ENCODE results near the gene LRRC31. TPM values are rescaled to one million over a fixed set of nuclear protein-coding genes. Genes with fewer than 3 reads are reported as not detected.

Gene LRRC31
- total and polyA plus RNA-seq, 2 experiments from 2014 or later: not detected

DNA sequence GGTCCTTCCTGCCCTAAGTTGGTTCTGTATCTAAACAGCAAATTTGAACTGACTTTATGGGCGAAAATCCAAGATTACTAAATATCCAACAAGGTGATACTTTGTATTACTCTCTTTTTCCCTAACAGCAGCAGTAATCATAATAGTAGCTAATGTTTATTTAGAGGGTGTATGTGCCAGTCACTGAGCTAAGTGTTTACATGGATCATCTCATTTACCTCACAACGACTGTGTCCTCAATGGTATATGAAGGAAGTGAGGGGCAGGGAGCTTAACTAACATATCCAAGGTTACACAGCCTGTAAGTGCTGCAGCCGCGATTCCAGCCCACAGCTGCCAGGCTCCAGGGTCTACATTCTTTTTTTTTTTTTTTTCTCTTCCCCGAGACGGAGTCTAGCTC lies 46.8 kb downstream of the LRRC31 start:
- H3K27ac Mint-ChIP-seq: no peak overlapping the region
- H3K4me1 Mint-ChIP-seq: no peaks in the 10 kb centered on the region; the same call in 2 of the 3 replicates
- Histone ChIP-seq H2AFZ (no peak overlapping the region; the same call in 1 of the 2 replicates), H3K27me3 (ENCODE audit: insufficient read depth) (no peaks in the 10 kb centered on the region), H3K4me2 (no peak overlapping the region), H3F3A (replicated peaks; ENCODE audit: low read depth) (no peaks in the 10 kb centered on the region), H4K20me1 (replicated peaks; ENCODE audit: insufficient read depth) (no peaks in the 10 kb centered on the region), H3K4me3 (no peak overlapping the region), H3K36me3 (ENCODE audit: insufficient read depth) (no peaks in the 10 kb centered on the region), H3K79me2 (replicated peaks; ENCODE audit: insufficient read depth) (no peaks in the 10 kb centered on the region), H3K4me1 (ENCODE audit: insufficient read depth) (no peaks in the 10 kb centered on the region), H3K27ac (ENCODE audit: low read depth) (no peak overlapping the region), H3K9me2 (ENCODE audit: insufficient read depth) (no peaks in the 10 kb centered on the region)
- H3K27me3 Mint-ChIP-seq (ENCODE audit: insufficient read depth, low read depth, poor library complexity): peaks cover 2% of the 10 kb centered on the region
- ATAC-seq (no peak), DNase-seq (ENCODE audit: low spot score) (no peak)
- H3K9me3 Mint-ChIP-seq: no peaks in the 10 kb centered on the region
- TF ChIP-seq EZH2phosphoT487 (IDR thresholded peaks at IDR 0.05; ENCODE audit: unreplicated experiment) (no peak), NANOG (IDR thresholded peaks at IDR 0.05; ENCODE audit: borderline replicate concordance) (no peak), JUNB (IDR thresholded peaks at IDR 0.05; ENCODE audit: unreplicated experiment) (no peak), POLR2AphosphoS5 (IDR thresholded peaks at IDR 0.05; ENCODE audit: low read depth) (no peak), EZH2 (IDR thresholded peaks at IDR 0.05; ENCODE audit: low read depth, unreplicated experiment) (no peak), ZNF331 (CRISPR knock-in tag; IDR thresholded peaks at IDR 0.05; ENCODE audit: low read depth) (no peak), STAT1 (IDR thresholded peaks at IDR 0.05; ENCODE audit: unreplicated experiment) (no peak), CREB1 (CRISPR knock-in tag; IDR thresholded peaks at IDR 0.05; ENCODE audit: low read depth) (no peak), ZNF114 (CRISPR knock-in tag; IDR thresholded peaks at IDR 0.05) (no peak), REST (IDR thresholded peaks at IDR 0.05; ENCODE audit: unreplicated experiment) (no peak)
- TF ChIP-seq, protein P1, sequence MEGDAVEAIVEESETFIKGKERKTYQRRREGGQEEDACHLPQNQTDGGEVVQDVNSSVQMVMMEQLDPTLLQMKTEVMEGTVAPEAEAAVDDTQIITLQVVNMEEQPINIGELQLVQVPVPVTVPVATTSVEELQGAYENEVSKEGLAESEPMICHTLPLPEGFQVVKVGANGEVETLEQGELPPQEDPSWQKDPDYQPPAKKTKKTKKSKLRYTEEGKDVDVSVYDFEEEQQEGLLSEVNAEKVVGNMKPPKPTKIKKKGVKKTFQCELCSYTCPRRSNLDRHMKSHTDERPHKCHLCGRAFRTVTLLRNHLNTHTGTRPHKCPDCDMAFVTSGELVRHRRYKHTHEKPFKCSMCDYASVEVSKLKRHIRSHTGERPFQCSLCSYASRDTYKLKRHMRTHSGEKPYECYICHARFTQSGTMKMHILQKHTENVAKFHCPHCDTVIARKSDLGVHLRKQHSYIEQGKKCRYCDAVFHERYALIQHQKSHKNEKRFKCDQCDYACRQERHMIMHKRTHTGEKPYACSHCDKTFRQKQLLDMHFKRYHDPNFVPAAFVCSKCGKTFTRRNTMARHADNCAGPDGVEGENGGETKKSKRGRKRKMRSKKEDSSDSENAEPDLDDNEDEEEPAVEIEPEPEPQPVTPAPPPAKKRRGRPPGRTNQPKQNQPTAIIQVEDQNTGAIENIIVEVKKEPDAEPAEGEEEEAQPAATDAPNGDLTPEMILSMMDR (conservative IDR thresholded peaks at IDR 0.05; ENCODE audit: low read depth in 2 of 2): no peak
- TF ChIP-seq, protein P2, sequence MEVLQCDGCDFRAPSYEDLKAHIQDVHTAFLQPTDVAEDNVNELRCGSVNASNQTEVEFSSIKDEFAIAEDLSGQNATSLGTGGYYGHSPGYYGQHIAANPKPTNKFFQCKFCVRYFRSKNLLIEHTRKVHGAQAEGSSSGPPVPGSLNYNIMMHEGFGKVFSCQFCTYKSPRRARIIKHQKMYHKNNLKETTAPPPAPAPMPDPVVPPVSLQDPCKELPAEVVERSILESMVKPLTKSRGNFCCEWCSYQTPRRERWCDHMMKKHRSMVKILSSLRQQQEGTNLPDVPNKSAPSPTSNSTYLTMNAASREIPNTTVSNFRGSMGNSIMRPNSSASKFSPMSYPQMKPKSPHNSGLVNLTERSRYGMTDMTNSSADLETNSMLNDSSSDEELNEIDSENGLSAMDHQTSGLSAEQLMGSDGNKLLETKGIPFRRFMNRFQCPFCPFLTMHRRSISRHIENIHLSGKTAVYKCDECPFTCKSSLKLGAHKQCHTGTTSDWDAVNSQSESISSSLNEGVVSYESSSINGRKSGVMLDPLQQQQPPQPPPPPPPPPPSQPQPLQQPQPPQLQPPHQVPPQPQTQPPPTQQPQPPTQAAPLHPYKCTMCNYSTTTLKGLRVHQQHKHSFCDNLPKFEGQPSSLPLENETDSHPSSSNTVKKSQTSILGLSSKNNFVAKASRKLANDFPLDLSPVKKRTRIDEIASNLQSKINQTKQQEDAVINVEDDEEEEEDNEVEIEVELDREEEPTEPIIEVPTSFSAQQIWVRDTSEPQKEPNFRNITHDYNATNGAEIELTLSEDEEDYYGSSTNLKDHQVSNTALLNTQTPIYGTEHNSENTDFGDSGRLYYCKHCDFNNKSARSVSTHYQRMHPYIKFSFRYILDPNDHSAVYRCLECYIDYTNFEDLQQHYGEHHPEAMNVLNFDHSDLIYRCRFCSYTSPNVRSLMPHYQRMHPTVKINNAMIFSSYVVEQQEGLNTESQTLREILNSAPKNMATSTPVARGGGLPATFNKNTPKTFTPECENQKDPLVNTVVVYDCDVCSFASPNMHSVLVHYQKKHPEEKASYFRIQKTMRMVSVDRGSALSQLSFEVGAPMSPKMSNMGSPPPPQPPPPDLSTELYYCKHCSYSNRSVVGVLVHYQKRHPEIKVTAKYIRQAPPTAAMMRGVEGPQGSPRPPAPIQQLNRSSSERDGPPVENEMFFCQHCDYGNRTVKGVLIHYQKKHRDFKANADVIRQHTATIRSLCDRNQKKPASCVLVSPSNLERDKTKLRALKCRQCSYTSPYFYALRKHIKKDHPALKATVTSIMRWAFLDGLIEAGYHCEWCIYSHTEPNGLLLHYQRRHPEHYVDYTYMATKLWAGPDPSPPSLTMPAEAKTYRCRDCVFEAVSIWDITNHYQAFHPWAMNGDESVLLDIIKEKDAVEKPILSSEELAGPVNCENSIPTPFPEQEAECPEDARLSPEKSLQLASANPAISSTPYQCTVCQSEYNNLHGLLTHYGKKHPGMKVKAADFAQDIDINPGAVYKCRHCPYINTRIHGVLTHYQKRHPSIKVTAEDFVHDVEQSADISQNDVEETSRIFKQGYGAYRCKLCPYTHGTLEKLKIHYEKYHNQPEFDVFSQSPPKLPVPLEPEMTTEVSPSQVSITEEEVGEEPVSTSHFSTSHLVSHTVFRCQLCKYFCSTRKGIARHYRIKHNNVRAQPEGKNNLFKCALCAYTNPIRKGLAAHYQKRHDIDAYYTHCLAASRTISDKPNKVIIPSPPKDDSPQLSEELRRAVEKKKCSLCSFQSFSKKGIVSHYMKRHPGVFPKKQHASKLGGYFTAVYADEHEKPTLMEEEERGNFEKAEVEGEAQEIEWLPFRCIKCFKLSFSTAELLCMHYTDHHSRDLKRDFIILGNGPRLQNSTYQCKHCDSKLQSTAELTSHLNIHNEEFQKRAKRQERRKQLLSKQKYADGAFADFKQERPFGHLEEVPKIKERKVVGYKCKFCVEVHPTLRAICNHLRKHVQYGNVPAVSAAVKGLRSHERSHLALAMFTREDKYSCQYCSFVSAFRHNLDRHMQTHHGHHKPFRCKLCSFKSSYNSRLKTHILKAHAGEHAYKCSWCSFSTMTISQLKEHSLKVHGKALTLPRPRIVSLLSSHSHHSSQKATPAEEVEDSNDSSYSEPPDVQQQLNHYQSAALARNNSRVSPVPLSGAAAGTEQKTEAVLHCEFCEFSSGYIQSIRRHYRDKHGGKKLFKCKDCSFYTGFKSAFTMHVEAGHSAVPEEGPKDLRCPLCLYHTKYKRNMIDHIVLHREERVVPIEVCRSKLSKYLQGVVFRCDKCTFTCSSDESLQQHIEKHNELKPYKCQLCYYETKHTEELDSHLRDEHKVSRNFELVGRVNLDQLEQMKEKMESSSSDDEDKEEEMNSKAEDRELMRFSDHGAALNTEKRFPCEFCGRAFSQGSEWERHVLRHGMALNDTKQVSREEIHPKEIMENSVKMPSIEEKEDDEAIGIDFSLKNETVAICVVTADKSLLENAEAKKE (CRISPR knock-in tag; IDR thresholded peaks at IDR 0.05): no peak
- TF ChIP-seq, protein P3, sequence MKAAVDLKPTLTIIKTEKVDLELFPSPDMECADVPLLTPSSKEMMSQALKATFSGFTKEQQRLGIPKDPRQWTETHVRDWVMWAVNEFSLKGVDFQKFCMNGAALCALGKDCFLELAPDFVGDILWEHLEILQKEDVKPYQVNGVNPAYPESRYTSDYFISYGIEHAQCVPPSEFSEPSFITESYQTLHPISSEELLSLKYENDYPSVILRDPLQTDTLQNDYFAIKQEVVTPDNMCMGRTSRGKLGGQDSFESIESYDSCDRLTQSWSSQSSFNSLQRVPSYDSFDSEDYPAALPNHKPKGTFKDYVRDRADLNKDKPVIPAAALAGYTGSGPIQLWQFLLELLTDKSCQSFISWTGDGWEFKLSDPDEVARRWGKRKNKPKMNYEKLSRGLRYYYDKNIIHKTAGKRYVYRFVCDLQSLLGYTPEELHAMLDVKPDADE (IDR thresholded peaks at IDR 0.05): no peak
- no peaks in the 10 kb centered on the region for H3K36me3 Mint-ChIP-seq (ENCODE audit: low read depth)
- H3K4me3 Mint-ChIP-seq: no peak overlapping the region
